Coronary artery (tissue), 2 donors: ENCODE data around the gene KCTD19.

ENCODE experiments used
- DNase-seq: peaks from one replicate; pipeline ENCODE4 v3.0.0-alpha.2; 2017; ENCODE audit warnings: low spot score
- H3K27ac ChIP-seq, 2 donors: fragments of 200-600 bp; sonication (generic); one replicate each; pipeline ENCODE4 v1.5.1; 2016 to 2019
- H3K4me3 ChIP-seq: fragments of 200-600 bp; sonication (generic); 2 replicates; pipeline ENCODE4 v1.5.1; 2016; ENCODE audit warnings: mild to moderate bottlenecking, moderate library complexity
- CTCF ChIP-seq: fragments of 200-600 bp; sonication (generic); IDR thresholded peaks from one replicate; pipeline ENCODE4 v1.5.1; 2019; ENCODE audit warnings: antibody characterized with exemption

KCTD19 gene

GRCh38 chr16:67283826-67284555 is 42.5 kb downstream of the KCTD19 start:
- no peak for TF ChIP-seq CTCF
- no peak overlapping the region for H3K4me3 ChIP-seq
- H3K27ac ChIP-seq, result no peak overlapping the region
- no peak for DNase-seq

DNA sequence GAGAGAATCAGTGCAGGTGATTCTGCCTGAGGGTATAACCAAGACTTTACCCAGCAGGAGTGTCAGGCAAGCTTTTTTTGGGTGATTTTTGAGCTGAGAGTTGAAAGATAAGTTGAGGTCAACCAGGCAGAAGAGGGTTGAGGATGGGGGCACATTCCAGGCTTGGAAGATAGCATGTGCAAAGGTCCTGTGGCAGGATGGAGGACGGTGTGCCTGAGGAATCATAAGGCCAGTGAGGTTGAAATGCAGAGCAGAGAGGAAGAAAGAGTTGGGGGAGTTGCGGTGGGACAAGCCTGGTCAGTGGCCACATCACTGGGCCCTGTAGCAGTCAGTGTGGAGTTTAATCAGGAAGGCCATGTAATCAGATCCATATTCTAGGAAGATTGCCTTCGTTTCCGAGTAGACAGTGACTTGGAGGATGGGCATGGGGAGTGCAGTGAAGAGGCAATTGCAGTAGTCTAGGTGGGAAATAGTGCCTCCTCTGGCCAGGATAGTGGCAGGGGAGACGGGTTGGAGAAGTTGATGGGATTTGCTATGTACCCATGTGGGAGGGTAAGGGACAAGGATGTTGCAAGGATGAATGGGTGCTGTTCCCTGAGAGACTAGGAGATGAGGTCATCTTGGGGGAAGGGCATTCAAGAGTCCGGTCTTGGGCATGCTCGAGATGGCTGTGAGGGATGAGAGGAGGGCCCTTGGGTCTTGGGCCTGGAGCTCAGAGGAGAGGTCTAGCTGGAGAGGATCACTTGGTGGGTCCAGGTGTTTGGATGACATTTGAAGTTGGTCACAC is 43.3 kb downstream of the KCTD19 start:
- no peak for DNase-seq
- Histone ChIP-seq H3K27ac (no peak overlapping the region), H3K4me3 (no peak overlapping the region)
- TF ChIP-seq CTCF, result no peak

DNA sequence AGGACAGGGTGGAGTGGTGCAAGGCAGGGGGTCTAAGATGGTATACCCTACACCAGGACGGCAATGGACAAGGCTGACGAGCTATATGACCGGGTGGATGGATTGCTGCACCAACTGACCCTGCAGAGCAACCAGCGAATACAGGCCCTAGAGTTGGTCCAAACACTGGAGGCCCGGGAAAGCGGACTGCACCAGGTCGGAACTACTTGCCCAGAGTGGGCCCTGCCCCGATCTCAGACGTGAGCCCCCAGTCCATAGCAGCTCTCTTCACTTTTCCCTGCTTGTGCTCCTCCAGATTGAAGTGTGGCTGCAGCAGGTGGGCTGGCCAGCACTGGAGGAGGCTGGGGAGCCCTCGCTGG is 44.1 kb downstream of the KCTD19 start:
- Histone ChIP-seq H3K4me3 (no peak overlapping the region), H3K27ac (no peak overlapping the region)
- TF ChIP-seq CTCF, result no peak
- no peak for DNase-seq

GRCh38 chr16:67281536-67282446 is 44.8 kb downstream of the KCTD19 start:
- Histone ChIP-seq H3K4me3 (no peak overlapping the region), H3K27ac (no peak overlapping the region)
- DNase-seq, result no peak
- TF ChIP-seq CTCF, result no peak

- no peak for TF ChIP-seq CTCF
- Histone ChIP-seq H3K4me3 (peak overlapping the region; percentile 84), H3K27ac (no peak overlapping the region)
- no peak for DNase-seq
Measured at GRCh38 chr16:67280090-67281015, 46.2 kb downstream of the KCTD19 start.
